ENCODE results near the gene CLRN1. TPM values are rescaled to one million over a fixed set of nuclear protein-coding genes. Genes with fewer than 3 reads are reported as not detected.

Gene CLRN1, protein sequence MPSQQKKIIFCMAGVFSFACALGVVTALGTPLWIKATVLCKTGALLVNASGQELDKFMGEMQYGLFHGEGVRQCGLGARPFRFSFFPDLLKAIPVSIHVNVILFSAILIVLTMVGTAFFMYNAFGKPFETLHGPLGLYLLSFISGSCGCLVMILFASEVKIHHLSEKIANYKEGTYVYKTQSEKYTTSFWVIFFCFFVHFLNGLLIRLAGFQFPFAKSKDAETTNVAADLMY
- total RNA-seq (2022; extraction: Qiagen RNA extraction), result not detected in 5 replicates

DNA sequence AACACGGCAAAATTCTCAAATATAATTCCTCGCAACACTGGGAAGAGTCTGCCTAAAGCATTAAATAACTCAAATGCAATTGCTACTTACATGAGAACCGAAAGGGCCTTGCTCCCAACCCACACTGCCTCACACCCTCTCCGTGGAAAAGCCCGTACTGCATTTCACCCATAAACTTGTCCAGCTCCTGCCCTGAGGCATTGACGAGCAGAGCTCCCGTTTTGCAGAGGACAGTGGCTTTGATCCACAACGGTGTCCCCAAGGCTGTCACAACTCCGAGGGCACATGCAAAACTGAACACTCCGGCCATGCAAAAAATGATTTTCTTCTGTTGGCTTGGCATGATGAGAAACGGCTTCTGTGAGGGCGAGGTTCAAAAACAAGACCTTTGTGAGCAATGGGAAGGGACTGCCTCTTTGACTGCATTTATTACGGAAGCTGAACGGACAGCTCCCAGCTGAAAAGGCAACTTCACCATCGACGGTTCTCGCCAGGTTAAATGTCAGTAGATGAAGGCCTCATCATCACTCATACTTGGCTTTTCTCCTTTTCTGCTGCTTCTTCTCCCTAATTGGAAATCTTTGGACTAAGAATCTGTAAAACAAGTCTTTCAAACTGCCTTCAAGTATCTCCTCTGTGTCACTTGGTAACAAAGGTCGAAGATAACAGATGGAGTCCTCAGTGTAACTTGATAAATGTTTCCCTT is at the start of gene CLRN1:
TSS of gene CLRN1 (minus strand) at position 362 of the 706 bp plus-strand sequence. CDS start at position 343, 19 bp downstream.

DNA sequence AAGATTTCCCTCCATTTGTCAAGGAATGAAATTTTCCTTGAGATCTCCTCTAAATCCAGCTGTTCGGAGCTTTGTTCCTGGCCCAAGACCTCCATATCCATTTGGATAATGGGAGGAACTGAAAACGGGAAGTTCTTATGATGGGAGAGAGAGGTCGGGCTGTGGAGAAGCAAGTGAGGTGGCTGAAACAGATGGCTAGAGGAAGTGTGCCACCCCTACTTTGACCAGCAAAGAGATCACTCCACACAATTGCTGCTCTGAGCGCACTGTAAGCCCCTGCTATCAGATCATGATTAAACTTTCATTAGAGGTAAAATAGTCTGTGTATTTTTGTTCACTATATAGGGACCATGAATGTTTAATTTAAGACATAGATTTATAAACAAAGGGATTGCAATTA is 67.2 kb downstream of the CLRN1 start, which contains the start of gene MINDY4B:
TSS of gene MINDY4B (minus strand) at position 101 of the 400 bp plus-strand sequence. CDS start at position 101, 0 bp downstream.

Other genes starting within 250 kb of the CLRN1 start
- 14.1 to 20.2 TPM (median 18.9 TPM) in 5 replicates for gene SIAH2, start 209.6 kb downstream of the CLRN1 start, total RNA-seq (2022; extraction: Qiagen RNA extraction)
- gene MINDY4B, start 67.3 kb downstream of the CLRN1 start, total RNA-seq (2022; extraction: Qiagen RNA extraction), result not detected in 5 replicates
- 0.23 to 0.90 TPM (median 0.41 TPM) in 5 replicates for gene MED12L, start 112.9 kb upstream of the CLRN1 start, total RNA-seq (2022; extraction: Qiagen RNA extraction)
- not detected in 5 replicates for gene GPR171, start 230.5 kb upstream of the CLRN1 start, total RNA-seq (2022; extraction: Qiagen RNA extraction)

All from A549 treated with dexamethasone at 1 μM for 4 hours (cell line).